ENCODE measurements around the gene SNAPC1. TPM values are rescaled to one million over a fixed set of nuclear protein-coding genes. Genes with fewer than 3 reads are reported as not detected.

SNAPC1 gene
- polyA plus RNA-seq, 3 donors, result 2.1 to 3.2 (median 2.9) TPM

GRCh38 chr14:61836807-61837206 is 74.6 kb downstream of the SNAPC1 start:
- H3K27me3 ChIP-seq (ENCODE audit: control insufficient read depth in 2 of 2, insufficient read depth in 2 of 2, low read length in 2 of 2), result peaks cover 0 to 6% of the 10 kb centered on the region in 2 donors
- no peaks in the 10 kb centered on the region for H4K20me1 ChIP-seq (ENCODE audit: insufficient read depth, low read length)
- Mint-ChIP-seq H3K36me3 (no peaks in the 10 kb centered on the region), H3K27ac (no peak overlapping the region), H3K27me3 (ENCODE audit: low read depth in 3 of 3) (peaks cover 4 to 16% (median 14%) of the 10 kb centered on the region in 3 donors), H3K4me3 (no peak overlapping the region), H3K9me3 (peaks cover 0 to 2% (median 0%) of the 10 kb centered on the region in 7 donors), H3K4me1 (no peaks in the 10 kb centered on the region)
- no peaks in the 10 kb centered on the region for H3K4me1 ChIP-seq (ENCODE audit: control insufficient read depth in 1 of 2, insufficient read depth in 2 of 2, low read length in 2 of 2)
- no peak overlapping the region for H2AFZ ChIP-seq (ENCODE audit: insufficient read depth, low read depth, low read length, poor library complexity, severe bottlenecking)
- H3K9me3 ChIP-seq (replicated peaks in 1 of 2; ENCODE audit: control insufficient read depth in 1 of 2, insufficient read depth in 1 of 2, low read length in 2 of 2), result no peaks in the 10 kb centered on the region
- intact Hi-C loops (cut with micrococcal nuclease), result loop anchor here (2.0 to 10.0 kb wide), 4 partner anchors 374 to 542 kb away; no protein-coding TSS in a partner anchor
- no peak for DNase-seq
- no peak overlapping the region for H3K9ac ChIP-seq (ENCODE audit: insufficient read depth, low read length, poor library complexity, severe bottlenecking)
- no peaks in the 10 kb centered on the region for H3K36me3 ChIP-seq (replicated peaks in 1 of 2; ENCODE audit: control insufficient read depth in 1 of 2, insufficient read depth in 2 of 2, low read length in 2 of 2)
- H3K27ac ChIP-seq (ENCODE audit: low read depth in 1 of 2, low read length in 2 of 2), result no peak overlapping the region
- H3K79me2 ChIP-seq (ENCODE audit: insufficient read depth, low read length), result no peaks in the 10 kb centered on the region
- TF ChIP-seq CTCF (IDR thresholded peaks at IDR 0.05), result no peak
- no peak overlapping the region for H3K4me2 ChIP-seq (replicated peaks; ENCODE audit: extremely low read depth, low read length, poor library complexity, severe bottlenecking)
- WGBS (ENCODE audit: insufficient coverage), result no CpG with 5 or more reads among the region's 1 CpG
- H3K4me3 ChIP-seq (replicated peaks in 1 of 3; ENCODE audit: low read depth in 2 of 3, low read length in 3 of 3), result no peak overlapping the region

DNA sequence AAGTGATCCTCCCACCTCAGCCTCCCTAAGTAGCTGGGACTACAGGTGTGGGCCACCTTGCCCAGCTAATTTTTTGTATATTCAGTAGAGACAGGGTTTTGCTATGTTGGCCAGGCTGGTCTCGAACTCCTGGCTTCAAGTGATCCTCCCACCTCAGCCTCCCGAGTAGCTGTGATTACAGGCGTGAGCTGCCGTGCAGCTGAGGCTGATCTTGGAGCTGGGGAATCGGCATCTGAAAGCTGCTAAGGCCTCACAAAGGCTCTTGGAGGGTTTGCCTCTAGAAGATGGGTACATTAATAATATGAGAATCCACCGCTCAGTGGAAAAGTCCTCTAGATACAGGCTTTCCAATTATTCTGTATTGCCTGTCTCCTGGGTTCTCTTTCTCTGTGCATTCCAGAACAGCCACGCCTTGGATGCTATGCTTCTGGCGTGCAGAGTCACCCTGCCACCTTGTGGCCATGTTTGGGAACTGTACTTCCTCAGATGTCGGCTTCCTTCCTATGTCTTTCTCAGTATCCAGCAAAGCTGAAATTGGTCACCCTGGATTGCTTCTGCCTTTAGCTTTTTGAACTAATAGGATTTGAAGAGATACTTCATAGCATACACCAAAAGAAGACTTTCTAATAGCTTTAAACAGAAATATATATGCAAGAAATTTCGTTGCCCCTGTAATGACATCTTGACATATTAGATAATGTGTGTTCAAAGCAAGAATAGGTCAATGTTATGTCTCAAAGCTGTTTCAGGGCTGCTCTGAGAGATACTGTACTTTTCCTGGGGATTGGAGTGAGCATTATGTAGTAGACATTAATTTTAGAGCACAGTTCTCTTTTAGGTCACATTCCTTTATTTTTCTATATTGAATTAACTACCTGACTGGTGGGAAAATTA is 75.4 kb downstream of the SNAPC1 start:
- H3K4me3 Mint-ChIP-seq, result no peak overlapping the region

More for the DNA sequence above, 75.4 kb downstream of the SNAPC1 start:
- Histone ChIP-seq H3K4me2 (replicated peaks; ENCODE audit: extremely low read depth, low read length, poor library complexity, severe bottlenecking) (no peak overlapping the region), H3K9ac (ENCODE audit: insufficient read depth, low read length, poor library complexity, severe bottlenecking) (no peak overlapping the region), H3K27ac (ENCODE audit: low read depth in 1 of 2, low read length in 2 of 2) (no peak overlapping the region), H2AFZ (ENCODE audit: insufficient read depth, low read depth, low read length, poor library complexity, severe bottlenecking) (peak overlapping the region; percentile 4), H3K4me1 (ENCODE audit: control insufficient read depth in 1 of 2, insufficient read depth in 2 of 2, low read length in 2 of 2) (no peaks in the 10 kb centered on the region), H3K4me3 (replicated peaks in 1 of 3; ENCODE audit: low read depth in 2 of 3, low read length in 3 of 3) (no peak overlapping the region), H3K36me3 (replicated peaks in 1 of 2; ENCODE audit: control insufficient read depth in 1 of 2, insufficient read depth in 2 of 2, low read length in 2 of 2) (no peaks in the 10 kb centered on the region), H3K79me2 (ENCODE audit: insufficient read depth, low read length) (no peaks in the 10 kb centered on the region), H4K20me1 (ENCODE audit: insufficient read depth, low read length) (no peaks in the 10 kb centered on the region), H3K27me3 (ENCODE audit: control insufficient read depth in 2 of 2, insufficient read depth in 2 of 2, low read length in 2 of 2) (peaks cover 0 to 6% of the 10 kb centered on the region in 2 donors), H3K9me3 (replicated peaks in 1 of 2; ENCODE audit: control insufficient read depth in 1 of 2, insufficient read depth in 1 of 2, low read length in 2 of 2) (no peaks in the 10 kb centered on the region)
- Mint-ChIP-seq H3K27me3 (ENCODE audit: low read depth in 3 of 3) (peaks cover 4 to 14% (median 9%) of the 10 kb centered on the region in 3 donors), H3K27ac (no peak overlapping the region), H3K9me3 (peaks cover 0 to 5% (median 0%) of the 10 kb centered on the region in 7 donors), H3K4me1 (no peaks in the 10 kb centered on the region), H3K36me3 (no peaks in the 10 kb centered on the region)
- DNase-seq, result peak; percentile 72 to 83 (median 77)
- 48% methylated on average over 7 of the region's 10 CpGs for WGBS (ENCODE audit: insufficient coverage)
- intact Hi-C loops (cut with micrococcal nuclease), result loop anchor here (2.0 to 10.0 kb wide), 4 partner anchors 375 to 543 kb away; no protein-coding TSS in a partner anchor
- peak; percentile 92 for TF ChIP-seq CTCF (IDR thresholded peaks at IDR 0.05)

Measured in CD14-positive monocyte (primary cell).